ENCODE measurements around the gene RYR3. TPM values are rescaled to one million over a fixed set of nuclear protein-coding genes. Genes with fewer than 3 reads are reported as not detected.

Gene RYR3
- total RNA-seq, 1 donor from 2014 or later: 4.8 TPM

DNA sequence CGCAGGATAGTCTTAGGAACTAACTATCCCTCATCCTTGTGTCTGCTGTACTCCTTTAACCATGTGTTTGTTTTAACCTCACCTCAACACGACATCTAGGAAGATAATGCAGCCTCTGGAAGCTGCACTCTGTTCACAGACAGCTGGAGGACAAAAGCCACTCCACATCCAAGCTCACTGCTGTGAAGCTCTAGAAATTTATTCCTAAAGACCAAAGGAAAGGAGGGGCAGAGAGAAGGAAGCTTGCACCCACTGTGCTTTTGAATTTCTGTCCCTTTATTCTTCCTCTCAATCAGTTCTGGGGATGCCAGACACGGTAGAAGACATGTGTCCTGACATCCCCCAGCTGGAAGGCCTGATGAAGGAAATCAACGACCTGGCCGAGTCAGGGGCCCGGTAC is 474.6 kb downstream of the RYR3 start:
- no peaks in the 10 kb centered on the region for H3K27me3 Mint-ChIP-seq (ENCODE audit: unreplicated experiment)
- no peak overlapping the region for H3K4me3 Mint-ChIP-seq (ENCODE audit: unreplicated experiment)
- DNase-seq (ENCODE audit: low spot score): no peak
- H3K4me1 Mint-ChIP-seq (ENCODE audit: unreplicated experiment): peaks cover 3% of the 10 kb centered on the region
- H3K9me3 Mint-ChIP-seq (ENCODE audit: unreplicated experiment): no peaks in the 10 kb centered on the region
- no peak overlapping the region for H3K27ac Mint-ChIP-seq (ENCODE audit: unreplicated experiment)
- TF ChIP-seq, protein P1, sequence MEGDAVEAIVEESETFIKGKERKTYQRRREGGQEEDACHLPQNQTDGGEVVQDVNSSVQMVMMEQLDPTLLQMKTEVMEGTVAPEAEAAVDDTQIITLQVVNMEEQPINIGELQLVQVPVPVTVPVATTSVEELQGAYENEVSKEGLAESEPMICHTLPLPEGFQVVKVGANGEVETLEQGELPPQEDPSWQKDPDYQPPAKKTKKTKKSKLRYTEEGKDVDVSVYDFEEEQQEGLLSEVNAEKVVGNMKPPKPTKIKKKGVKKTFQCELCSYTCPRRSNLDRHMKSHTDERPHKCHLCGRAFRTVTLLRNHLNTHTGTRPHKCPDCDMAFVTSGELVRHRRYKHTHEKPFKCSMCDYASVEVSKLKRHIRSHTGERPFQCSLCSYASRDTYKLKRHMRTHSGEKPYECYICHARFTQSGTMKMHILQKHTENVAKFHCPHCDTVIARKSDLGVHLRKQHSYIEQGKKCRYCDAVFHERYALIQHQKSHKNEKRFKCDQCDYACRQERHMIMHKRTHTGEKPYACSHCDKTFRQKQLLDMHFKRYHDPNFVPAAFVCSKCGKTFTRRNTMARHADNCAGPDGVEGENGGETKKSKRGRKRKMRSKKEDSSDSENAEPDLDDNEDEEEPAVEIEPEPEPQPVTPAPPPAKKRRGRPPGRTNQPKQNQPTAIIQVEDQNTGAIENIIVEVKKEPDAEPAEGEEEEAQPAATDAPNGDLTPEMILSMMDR (IDR thresholded peaks at IDR 0.05; ENCODE audit: unreplicated experiment): no peak
- H3K36me3 Mint-ChIP-seq (ENCODE audit: low read depth, unreplicated experiment): no peaks in the 10 kb centered on the region

DNA sequence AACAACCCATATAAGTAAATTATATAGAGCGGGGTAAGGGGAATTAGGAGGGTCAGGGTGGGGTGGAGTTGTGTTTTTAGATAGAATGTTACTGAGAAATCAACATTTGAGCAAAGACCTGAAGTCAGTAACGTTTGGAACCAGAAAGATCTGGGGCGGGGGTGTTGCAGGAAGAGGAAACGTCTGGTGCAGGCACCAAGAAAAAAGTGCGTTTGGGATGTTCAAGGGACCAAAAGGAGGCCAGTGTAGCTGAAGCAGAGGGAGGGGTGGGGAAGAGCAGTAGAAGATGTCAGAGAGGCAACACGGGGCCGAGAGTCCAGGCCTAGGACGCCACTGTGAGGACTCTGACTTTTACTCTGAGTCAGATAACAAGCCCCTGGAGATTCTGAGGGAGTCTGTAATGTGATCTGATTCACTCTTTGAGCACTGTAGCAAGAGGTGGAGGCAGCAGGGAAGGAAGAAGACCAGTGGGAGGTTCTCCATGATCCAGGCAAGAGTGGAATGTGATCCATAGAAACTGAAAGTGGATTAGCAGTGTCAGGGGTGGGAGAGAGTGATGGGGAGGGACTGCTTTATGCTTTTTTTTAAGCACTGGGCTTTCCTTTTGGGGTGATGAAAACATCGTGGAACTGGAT is 478.3 kb downstream of the RYR3 start:
- Mint-ChIP-seq H3K27me3 (ENCODE audit: unreplicated experiment) (no peaks in the 10 kb centered on the region), H3K4me1 (ENCODE audit: unreplicated experiment) (peaks cover 3% of the 10 kb centered on the region), H3K9me3 (ENCODE audit: unreplicated experiment) (no peaks in the 10 kb centered on the region), H3K27ac (ENCODE audit: unreplicated experiment) (no peak overlapping the region), H3K4me3 (ENCODE audit: unreplicated experiment) (no peak overlapping the region), H3K36me3 (ENCODE audit: low read depth, unreplicated experiment) (no peaks in the 10 kb centered on the region)
- TF ChIP-seq, protein P1 (IDR thresholded peaks at IDR 0.05; ENCODE audit: unreplicated experiment): no peak
- no peak for DNase-seq (ENCODE audit: low spot score)

DNA sequence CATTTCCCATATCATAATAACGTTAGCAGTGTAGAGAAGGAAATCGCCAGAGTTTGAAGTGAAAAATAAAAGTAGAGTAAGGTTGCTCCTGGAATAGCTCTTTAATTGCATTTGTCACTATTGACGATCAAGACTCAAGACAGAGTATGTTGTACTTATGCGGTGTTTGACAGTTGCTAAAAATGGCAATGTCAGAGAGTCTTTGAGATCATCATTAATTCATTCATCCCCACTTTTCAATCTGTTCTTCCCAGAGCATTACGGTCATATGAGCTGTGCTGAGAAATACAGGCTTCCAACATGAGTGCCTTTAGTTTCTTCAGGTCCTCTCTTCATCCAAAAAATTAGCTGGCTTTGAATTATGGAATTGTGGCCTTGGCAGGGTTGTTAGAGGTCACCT is 483.7 kb downstream of the RYR3 start:
- Mint-ChIP-seq H3K27ac (ENCODE audit: unreplicated experiment) (no peak overlapping the region), H3K4me1 (ENCODE audit: unreplicated experiment) (no peaks in the 10 kb centered on the region), H3K27me3 (ENCODE audit: unreplicated experiment) (no peaks in the 10 kb centered on the region), H3K4me3 (ENCODE audit: unreplicated experiment) (no peak overlapping the region), H3K36me3 (ENCODE audit: low read depth, unreplicated experiment) (no peaks in the 10 kb centered on the region), H3K9me3 (ENCODE audit: unreplicated experiment) (no peaks in the 10 kb centered on the region)
- TF ChIP-seq, protein P1 (IDR thresholded peaks at IDR 0.05; ENCODE audit: unreplicated experiment): no peak
- DNase-seq (ENCODE audit: low spot score): no peak

DNA sequence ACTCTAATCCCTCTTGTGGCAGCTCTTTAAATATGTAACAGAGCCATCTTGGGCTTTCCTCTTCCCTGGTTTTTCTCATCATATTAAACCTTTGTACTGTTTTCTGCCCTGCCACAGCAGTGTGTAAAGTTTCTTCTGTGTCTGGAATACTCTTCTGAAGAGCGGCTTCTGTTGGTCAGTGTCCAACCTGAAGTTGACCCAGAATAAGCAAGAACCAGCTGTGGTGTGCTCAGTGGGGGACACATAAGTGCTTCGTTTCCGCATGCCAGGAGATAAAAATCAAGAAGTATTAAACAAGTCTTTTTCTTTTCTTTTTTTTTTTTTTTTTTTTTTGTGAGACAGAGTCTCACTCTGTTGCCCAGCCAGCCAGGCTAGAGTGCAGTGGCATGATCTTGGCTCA is 484.3 kb downstream of the RYR3 start:
- no peak for DNase-seq (ENCODE audit: low spot score)
- Mint-ChIP-seq H3K27ac (ENCODE audit: unreplicated experiment) (no peak overlapping the region), H3K27me3 (ENCODE audit: unreplicated experiment) (no peaks in the 10 kb centered on the region), H3K36me3 (ENCODE audit: low read depth, unreplicated experiment) (no peaks in the 10 kb centered on the region), H3K4me1 (ENCODE audit: unreplicated experiment) (no peaks in the 10 kb centered on the region), H3K4me3 (ENCODE audit: unreplicated experiment) (no peak overlapping the region), H3K9me3 (ENCODE audit: unreplicated experiment) (no peaks in the 10 kb centered on the region)
- TF ChIP-seq, protein P1 (IDR thresholded peaks at IDR 0.05; ENCODE audit: unreplicated experiment): no peak

DNA sequence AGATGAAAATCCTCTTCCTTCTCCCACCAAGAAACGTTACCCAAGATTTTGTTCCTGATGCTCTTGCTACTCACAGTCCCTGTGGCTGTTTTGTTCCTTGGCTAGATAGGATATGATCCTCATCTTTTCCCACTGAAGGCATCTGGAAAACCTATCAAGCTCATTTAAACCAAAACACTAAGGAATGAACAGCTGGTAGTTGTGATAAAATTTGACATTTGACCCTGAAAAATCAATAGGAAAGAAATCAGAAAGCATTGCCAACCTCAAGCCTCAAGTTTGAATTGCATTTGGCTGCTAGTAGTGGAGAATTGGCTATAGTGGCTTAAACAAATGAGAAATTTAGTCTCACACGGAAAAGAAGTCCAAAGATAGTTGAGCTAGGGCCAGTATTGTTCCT is 486.9 kb downstream of the RYR3 start:
- Mint-ChIP-seq H3K27ac (ENCODE audit: unreplicated experiment) (no peak overlapping the region), H3K4me1 (ENCODE audit: unreplicated experiment) (no peaks in the 10 kb centered on the region), H3K27me3 (ENCODE audit: unreplicated experiment) (no peaks in the 10 kb centered on the region), H3K36me3 (ENCODE audit: low read depth, unreplicated experiment) (no peaks in the 10 kb centered on the region), H3K4me3 (ENCODE audit: unreplicated experiment) (no peak overlapping the region), H3K9me3 (ENCODE audit: unreplicated experiment) (no peaks in the 10 kb centered on the region)
- TF ChIP-seq, protein P1 (IDR thresholded peaks at IDR 0.05; ENCODE audit: unreplicated experiment): no peak
- no peak for DNase-seq (ENCODE audit: low spot score)

Measured in endothelial cell (in vitro differentiated cells).